Transverse colon (tissue), 4 donors: ENCODE measurements around the gene ADGRB2. TPM values are rescaled to one million over a fixed set of nuclear protein-coding genes. Genes with fewer than 3 reads are reported as not detected.
A peak's percentile ranks its signal among the peaks of the same experiment; 100 is the strongest.

Experiments used
- DNase-seq: peaks from one replicate; pipeline ENCODE4 v3.0.0-alpha.2; 2019
- H3K27ac ChIP-seq, 4 donors: fragments of 200-600 bp; sonication (generic); 2 replicates each; pipeline ENCODE4 v1.5.1; 2016 to 2018; ENCODE audit warnings: inconsistent platforms in 4 of 4
- H3K27me3 ChIP-seq: fragments of 200-600 bp; sonication (generic); 2 replicates; pipeline ENCODE4 v1.5.1; 2017; ENCODE audit warnings: inconsistent platforms
- H3K36me3 ChIP-seq, 4 donors: fragments of 200-600 bp; sonication (generic); 2 replicates each; pipeline ENCODE4 v1.5.1; 2017 to 2019; ENCODE audit warnings: inconsistent platforms in 4 of 4
- H3K4me1 ChIP-seq, 4 donors: fragments of 200-600 bp; sonication (generic); 2 replicates each; pipeline ENCODE4 v1.5.1; 2017 to 2020; ENCODE audit warnings: inconsistent platforms in 4 of 4
- H3K4me3 ChIP-seq, 4 donors: fragments of 200-600 bp; sonication (generic); 1 replicate in 1 of 4; 2 replicates in 3 of 4; pipeline versions ENCODE4 v1.5.1 to v1.6.1; 2017 to 2019; ENCODE audit warnings: inconsistent platforms in 4 of 4
- H3K9me3 ChIP-seq, 2 donors: fragments of 200-600 bp; sonication (generic); 2 replicates each; pipeline ENCODE4 v1.5.1; 2017 to 2019; ENCODE audit warnings: inconsistent platforms in 2 of 2
- EP300 ChIP-seq: sonication (generic); formaldehyde crosslinking; IDR thresholded peaks from one replicate; pipeline ENCODE4 v1.6.1; 2017; ENCODE audit warnings: antibody characterized with exemption, low read depth
- POLR2A ChIP-seq: fragments of 450-650 bp; IDR thresholded peaks from one replicate; pipeline ENCODE4 v1.6.1; 2016; ENCODE audit warnings: antibody characterized with exemption, mild to moderate bottlenecking, moderate library complexity
- POLR2AphosphoS5 ChIP-seq, 3 donors: sonication (generic); formaldehyde crosslinking; IDR thresholded peaks; one replicate each; pipeline ENCODE4 v1.6.1; 2016; ENCODE audit warnings: antibody characterized with exemption in 3 of 3
- WGBS, 2 donors: methylation state at CpG; one replicate each; pipeline ENCODE4 v1.1.5; 2018; ENCODE audit warnings: low coverage in 1 of 2; 5-methylcytosine and 5-hydroxymethylcytosine counted together
- in situ Hi-C, 4 donors: fragments of 200-750 bp; cut with MboI; loops; one replicate each; pipeline versions ENCODE4 v1.15.0 to v1.15.1; 2017; ENCODE audit warnings: low sequenced_read_pairs in 3 of 4, low pct_ligation_motif_present in 1 of 4, low pct_unique_long_range_greater_than_20kb in 1 of 4
- intact Hi-C: fragments of 100-400 bp; cut with DNase I; formaldehyde crosslinking; loops from one replicate; pipeline ENCODE4 v1.15.1; 2023; ENCODE audit warnings: low total_unique reads
- total RNA-seq, 4 donors: library from RNA; depleted of rRNA; stranded (reverse); fragments of >200 nt; gene quantifications; one replicate each; pipeline ENCODE4 v1.1.0, GENCODE V29; 2016
- TF ChIP-seq, protein P1 (sequence below), 5 experiments: fragments of 200-600 bp in 3 of 5; fragments of 450-650 bp in 2 of 5; sonication (generic) in 3 of 5; IDR thresholded peaks; 1 replicate in 2 of 5; 2 replicates in 3 of 5; pipeline ENCODE4 v1.5.1; 2016 to 2017; ENCODE audit warnings: antibody characterized with exemption in 5 of 5, inconsistent platforms in 3 of 5, mild to moderate bottlenecking in 2 of 5, moderate library complexity in 1 of 5

ADGRB2 gene
- total RNA-seq, 4 donors from 2014 or later = 0.55 to 4.2 (median 1.1) TPM; not detected in 1

GRCh38 chr1:31799895-31800673 is 35.9 kb upstream of the ADGRB2 start:
- Histone ChIP-seq H3K27me3 (peaks cover 7% of the 10 kb centered on the region), H3K4me3 (no peak overlapping the region), H3K9me3 (no peaks in the 10 kb centered on the region), H3K4me1 (no peaks in the 10 kb centered on the region), H3K27ac (no peak overlapping the region), H3K36me3 (no peaks in the 10 kb centered on the region)
- in situ Hi-C loops = loop anchor here in 1 of 4 donors (25.0 kb wide), 1 partner anchor 138 kb away; no protein-coding TSS in a partner anchor
- WGBS, 2 donors = 88% methylated on average over 15 of the region's 16 CpGs; no CpG with 5 or more reads in 1 of the 2 donors
- no peak for DNase-seq
- TF ChIP-seq POLR2A = no peak
- TF ChIP-seq EP300 = no peak
- no peak for TF ChIP-seq POLR2AphosphoS5 (IDR thresholded peaks at IDR 0.05)
- TF ChIP-seq, protein P1, sequence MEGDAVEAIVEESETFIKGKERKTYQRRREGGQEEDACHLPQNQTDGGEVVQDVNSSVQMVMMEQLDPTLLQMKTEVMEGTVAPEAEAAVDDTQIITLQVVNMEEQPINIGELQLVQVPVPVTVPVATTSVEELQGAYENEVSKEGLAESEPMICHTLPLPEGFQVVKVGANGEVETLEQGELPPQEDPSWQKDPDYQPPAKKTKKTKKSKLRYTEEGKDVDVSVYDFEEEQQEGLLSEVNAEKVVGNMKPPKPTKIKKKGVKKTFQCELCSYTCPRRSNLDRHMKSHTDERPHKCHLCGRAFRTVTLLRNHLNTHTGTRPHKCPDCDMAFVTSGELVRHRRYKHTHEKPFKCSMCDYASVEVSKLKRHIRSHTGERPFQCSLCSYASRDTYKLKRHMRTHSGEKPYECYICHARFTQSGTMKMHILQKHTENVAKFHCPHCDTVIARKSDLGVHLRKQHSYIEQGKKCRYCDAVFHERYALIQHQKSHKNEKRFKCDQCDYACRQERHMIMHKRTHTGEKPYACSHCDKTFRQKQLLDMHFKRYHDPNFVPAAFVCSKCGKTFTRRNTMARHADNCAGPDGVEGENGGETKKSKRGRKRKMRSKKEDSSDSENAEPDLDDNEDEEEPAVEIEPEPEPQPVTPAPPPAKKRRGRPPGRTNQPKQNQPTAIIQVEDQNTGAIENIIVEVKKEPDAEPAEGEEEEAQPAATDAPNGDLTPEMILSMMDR (IDR thresholded peaks at IDR 0.05) = no peak
- intact Hi-C loops = no loop called here

GRCh38 chr1:31799196-31799894 is 35.2 kb upstream of the ADGRB2 start:
- intact Hi-C loops = no loop called here
- no peak overlapping the region for H3K4me3 ChIP-seq
- peaks cover 7% of the 10 kb centered on the region for H3K27me3 ChIP-seq
- no peak overlapping the region for H3K27ac ChIP-seq
- peak; percentile 5 for DNase-seq
- H3K36me3 ChIP-seq = no peaks in the 10 kb centered on the region
- 85% methylated on average over 9 of the region's 9 CpGs; no CpG with 5 or more reads in 1 of the 2 donors for WGBS, 2 donors
- in situ Hi-C loops = loop anchor here in 1 of 4 donors (25.0 kb wide), 1 partner anchor 137 kb away; no protein-coding TSS in a partner anchor
- TF ChIP-seq, protein P1 (IDR thresholded peaks at IDR 0.05) = no peak
- no peak for TF ChIP-seq POLR2A
- no peak for TF ChIP-seq EP300
- no peak for TF ChIP-seq POLR2AphosphoS5 (IDR thresholded peaks at IDR 0.05)
- no peaks in the 10 kb centered on the region for H3K9me3 ChIP-seq
- H3K4me1 ChIP-seq = no peaks in the 10 kb centered on the region

DNA sequence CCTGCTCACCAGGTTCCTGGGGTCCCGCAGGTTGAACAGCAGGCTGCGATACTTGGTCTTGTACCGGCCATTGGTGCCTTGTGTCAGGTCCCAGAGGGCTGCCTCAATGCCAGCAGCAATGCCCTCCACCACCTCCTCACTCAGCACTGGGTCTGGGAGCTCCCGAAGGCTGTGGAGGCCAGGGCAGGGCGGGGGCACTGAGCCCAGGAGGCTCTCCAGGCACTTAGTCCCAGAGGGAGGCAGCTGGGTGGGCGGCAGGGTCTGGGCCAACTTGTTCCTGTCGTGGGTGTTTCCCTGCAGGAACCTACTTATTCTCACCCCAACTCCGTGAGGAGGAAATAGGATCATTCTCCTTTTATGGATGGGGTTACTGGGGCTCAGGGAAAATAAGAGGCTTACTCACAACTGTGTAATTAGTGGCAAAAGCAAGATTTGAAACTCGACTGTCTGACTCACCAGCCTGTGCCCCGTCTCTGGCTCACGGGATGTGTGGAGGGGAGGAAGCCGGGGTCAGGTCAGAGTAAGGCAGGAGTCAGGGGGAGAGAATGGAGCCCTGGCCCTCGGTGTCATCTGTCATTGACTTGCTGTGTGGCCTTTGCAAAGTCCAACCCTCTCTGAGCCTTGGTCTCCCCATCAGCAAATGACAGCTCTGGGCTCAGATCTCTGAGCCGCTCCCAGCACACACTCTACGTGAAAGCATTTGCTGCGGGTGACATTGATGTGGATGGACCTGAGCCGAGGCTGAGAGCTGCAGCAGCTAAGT is 34.5 kb upstream of the ADGRB2 start:
- H3K4me1 ChIP-seq = no peaks in the 10 kb centered on the region
- H3K27me3 ChIP-seq = peaks cover 7% of the 10 kb centered on the region
- intact Hi-C loops = no loop called here
- in situ Hi-C loops = loop anchor here in 1 of 4 donors (25.0 kb wide), 1 partner anchor 136 kb away; no protein-coding TSS in a partner anchor
- no peak overlapping the region for H3K4me3 ChIP-seq
- TF ChIP-seq POLR2AphosphoS5 (IDR thresholded peaks at IDR 0.05) = no peak
- TF ChIP-seq POLR2A = no peak
- TF ChIP-seq, protein P1 (IDR thresholded peaks at IDR 0.05) = no peak
- TF ChIP-seq EP300 = no peak
- H3K36me3 ChIP-seq = no peaks in the 10 kb centered on the region
- no peak overlapping the region for H3K27ac ChIP-seq
- peak; percentile 5 for DNase-seq
- WGBS, 2 donors = 56 to 80% methylated on average over 4 to 17 of the region's 17 CpGs
- H3K9me3 ChIP-seq = no peaks in the 10 kb centered on the region
